Epithelial cell of proximal tubule (primary cell): ENCODE results near the gene CAPN9. TPM values are rescaled to one million over a fixed set of nuclear protein-coding genes. Genes with fewer than 3 reads are reported as not detected.

Experiments used
- DNase-seq: peaks from one replicate; pipeline ENCODE4 v3.0.0-alpha.2; 2011; ENCODE audit warnings: low read depth
- H3K4me3 ChIP-seq: 2 replicates; pipeline ENCODE4 v1.5.1; 2011; ENCODE audit warnings: low read depth, mild to moderate bottlenecking, low read length
- CTCF ChIP-seq: conservative IDR thresholded peaks from 2 replicates; pipeline ENCODE4 v1.5.1; 2012; ENCODE audit warnings: low read depth, mild to moderate bottlenecking, low read length
- total RNA-seq: library from RNA; depleted of rRNA; stranded (reverse); fragments of >200 nt; gene quantifications from 2 replicates; pipeline ENCODE4 v1.2.3, GENCODE V29; 2015

Gene CAPN9
- total RNA-seq, 1 donor from 2014 or later = not detected

GRCh38 chr1:230850547-230850946, 103.4 kb downstream of the CAPN9 start:
- DNase-seq = no peak
- TF ChIP-seq CTCF = no peak
- H3K4me3 ChIP-seq = no peak overlapping the region

- no peak for TF ChIP-seq CTCF
- no peak for DNase-seq
- no peak overlapping the region for H3K4me3 ChIP-seq
These were observed 104.1 kb downstream of the CAPN9 start for GRCh38 chr1:230851291-230851691.

Other genes starting within 250 kb of the CAPN9 start
- 17.2 and 20.3 TPM in 2 replicates for gene COG2, start 104.9 kb upstream of the CAPN9 start, total RNA-seq
- 0.07 and 3.2 TPM in 2 replicates for gene AGT, start 33.3 kb upstream of the CAPN9 start, total RNA-seq
- gene C1orf198, start 121.1 kb downstream of the CAPN9 start, total RNA-seq = 43.7 and 54.5 TPM in 2 replicates
- gene TTC13, start 231.5 kb downstream of the CAPN9 start, total RNA-seq = 8.5 and 12.2 TPM in 2 replicates
- gene ARV1, start 231.7 kb downstream of the CAPN9 start, total RNA-seq = 6.7 and 16.0 TPM in 2 replicates